ENCODE data around the gene SLIT1.

DNA sequence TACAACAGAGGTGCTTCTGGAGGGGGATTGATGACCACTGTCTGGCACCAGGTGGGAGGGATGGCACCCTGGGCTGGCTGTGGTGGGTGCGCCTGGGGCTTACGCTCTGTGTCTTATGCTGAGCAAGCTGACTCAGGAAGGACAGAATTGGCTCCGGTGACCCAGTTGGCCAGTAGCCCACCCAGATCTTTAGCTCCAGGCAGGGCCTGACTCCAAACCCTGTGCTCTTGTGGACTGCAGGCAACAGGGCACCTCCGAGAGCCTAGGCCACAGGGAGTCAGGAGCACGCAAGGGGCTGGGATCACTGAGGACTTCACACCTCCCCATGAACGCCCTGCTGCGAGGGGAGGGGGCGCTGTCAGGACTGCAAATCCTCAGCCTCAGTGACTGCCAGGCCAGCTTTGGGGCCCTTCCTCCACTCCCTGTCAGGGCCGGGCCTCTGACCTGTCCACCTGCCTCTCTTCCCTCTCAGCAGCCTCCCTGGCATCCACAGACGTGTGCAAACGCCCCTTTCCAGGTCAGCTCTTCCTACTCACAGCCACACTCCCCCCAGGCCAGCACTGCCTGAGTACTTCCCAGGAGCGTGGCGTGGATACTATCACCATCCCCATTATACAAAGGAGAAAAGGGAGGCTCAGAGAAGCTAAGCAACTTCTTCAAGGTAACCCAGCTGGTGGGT, 118.7 kb downstream of the SLIT1 start:
- TF ChIP-seq CTCF (IDR thresholded peaks at IDR 0.05; ENCODE audit: low read length) (no peak), EZH2 (IDR thresholded peaks at IDR 0.05; ENCODE audit: borderline replicate concordance, low read length) (no peak)
